ENCODE data around the gene CCAR1.
"Not testable (repeated sequence)": the region's sequence is repeated elsewhere in the genome, so short reads cannot be mapped to it uniquely, and the experiment has no call there.

Gene CCAR1

DNA sequence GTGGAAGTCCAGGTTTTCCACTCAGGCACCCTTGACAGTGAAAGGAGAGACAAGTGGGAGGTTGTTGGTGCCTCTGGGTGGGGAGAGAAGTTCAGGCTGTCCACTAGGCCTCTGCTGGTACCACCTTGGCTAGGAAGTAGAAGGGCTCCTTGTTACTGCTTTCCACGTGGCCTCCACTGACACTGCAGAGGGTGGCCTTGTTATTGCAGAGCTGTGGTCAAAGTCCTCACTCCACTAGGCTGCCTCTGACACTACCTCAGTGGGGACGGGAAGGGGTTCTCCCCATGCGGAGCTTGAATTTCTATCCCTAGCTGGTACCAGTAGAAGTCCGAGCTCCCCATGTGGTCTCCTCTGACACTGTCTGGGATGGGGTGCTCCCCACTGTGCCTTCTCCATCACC, 91.4 kb downstream of the CCAR1 start:
- Histone ChIP-seq H3K4me3 (ENCODE audit: low read length) (no peak overlapping the region), H3K9me3 (ENCODE audit: control insufficient read depth, insufficient read depth, low read length) (no peaks in the 10 kb centered on the region), H3K4me2 (ENCODE audit: low read length) (no peak overlapping the region), H3K79me2 (ENCODE audit: control insufficient read depth, low read length) (no peaks in the 10 kb centered on the region), H3F3A (ENCODE audit: control insufficient read depth, insufficient read depth) (no peaks in the 10 kb centered on the region), H4K20me1 (ENCODE audit: control insufficient read depth, insufficient read depth, low read depth, low read length) (no peaks in the 10 kb centered on the region), H3K27me3 (ENCODE audit: control insufficient read depth, low read length) (no peaks in the 10 kb centered on the region), H3K36me3 (ENCODE audit: control insufficient read depth, low read length) (no peaks in the 10 kb centered on the region), H3K9me2 (replicated peaks; ENCODE audit: control insufficient read depth, low read length) (no peaks in the 10 kb centered on the region), H3K27ac (ENCODE audit: low read depth, low read length) (no peak overlapping the region), H3K4me1 (ENCODE audit: control insufficient read depth, low read length) (no peaks in the 10 kb centered on the region)
- TF ChIP-seq EZH2phosphoT487 (IDR thresholded peaks at IDR 0.05; ENCODE audit: borderline replicate concordance, low read length) = no peak
- TF ChIP-seq, protein P1, sequence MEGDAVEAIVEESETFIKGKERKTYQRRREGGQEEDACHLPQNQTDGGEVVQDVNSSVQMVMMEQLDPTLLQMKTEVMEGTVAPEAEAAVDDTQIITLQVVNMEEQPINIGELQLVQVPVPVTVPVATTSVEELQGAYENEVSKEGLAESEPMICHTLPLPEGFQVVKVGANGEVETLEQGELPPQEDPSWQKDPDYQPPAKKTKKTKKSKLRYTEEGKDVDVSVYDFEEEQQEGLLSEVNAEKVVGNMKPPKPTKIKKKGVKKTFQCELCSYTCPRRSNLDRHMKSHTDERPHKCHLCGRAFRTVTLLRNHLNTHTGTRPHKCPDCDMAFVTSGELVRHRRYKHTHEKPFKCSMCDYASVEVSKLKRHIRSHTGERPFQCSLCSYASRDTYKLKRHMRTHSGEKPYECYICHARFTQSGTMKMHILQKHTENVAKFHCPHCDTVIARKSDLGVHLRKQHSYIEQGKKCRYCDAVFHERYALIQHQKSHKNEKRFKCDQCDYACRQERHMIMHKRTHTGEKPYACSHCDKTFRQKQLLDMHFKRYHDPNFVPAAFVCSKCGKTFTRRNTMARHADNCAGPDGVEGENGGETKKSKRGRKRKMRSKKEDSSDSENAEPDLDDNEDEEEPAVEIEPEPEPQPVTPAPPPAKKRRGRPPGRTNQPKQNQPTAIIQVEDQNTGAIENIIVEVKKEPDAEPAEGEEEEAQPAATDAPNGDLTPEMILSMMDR (IDR thresholded peaks at IDR 0.05; ENCODE audit: low read depth, low read length, poor library complexity, severe bottlenecking) = no peak

DNA sequence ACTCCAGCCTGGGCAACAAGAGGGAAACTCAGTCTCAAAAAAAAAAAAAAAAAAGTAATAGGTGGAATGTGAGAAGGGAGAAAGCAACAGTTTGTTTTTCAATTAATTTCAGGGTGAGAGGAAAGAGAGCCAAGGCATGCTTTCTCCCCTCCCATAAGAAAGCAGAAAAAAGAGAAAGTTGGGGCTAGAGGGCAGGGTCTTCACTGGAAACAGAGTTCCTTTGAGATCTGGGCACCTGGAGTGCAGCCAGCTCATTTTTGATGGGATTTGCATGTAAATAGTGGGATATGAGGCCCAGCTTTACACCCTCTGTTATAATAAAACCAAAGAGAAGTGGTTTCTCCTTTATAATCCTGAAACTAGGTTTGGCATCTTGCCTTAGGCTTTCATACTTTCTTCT, 92.5 kb downstream of the CCAR1 start:
- H3F3A ChIP-seq (ENCODE audit: control insufficient read depth, insufficient read depth) = no peaks in the 10 kb centered on the region
- no peak overlapping the region for H3K4me2 ChIP-seq (ENCODE audit: low read length)
- no peaks in the 10 kb centered on the region for H3K9me2 ChIP-seq (replicated peaks; ENCODE audit: control insufficient read depth, low read length)
- no peaks in the 10 kb centered on the region for H3K36me3 ChIP-seq (ENCODE audit: control insufficient read depth, low read length)
- H3K79me2 ChIP-seq (ENCODE audit: control insufficient read depth, low read length) = no peaks in the 10 kb centered on the region
- no peak overlapping the region for H3K27ac ChIP-seq (ENCODE audit: low read depth, low read length)
- no peaks in the 10 kb centered on the region for H3K4me1 ChIP-seq (ENCODE audit: control insufficient read depth, low read length)
- no peaks in the 10 kb centered on the region for H4K20me1 ChIP-seq (ENCODE audit: control insufficient read depth, insufficient read depth, low read depth, low read length)
- TF ChIP-seq EZH2phosphoT487 (IDR thresholded peaks at IDR 0.05; ENCODE audit: borderline replicate concordance, low read length) = no peak
- TF ChIP-seq, protein P1 (IDR thresholded peaks at IDR 0.05; ENCODE audit: low read depth, low read length, poor library complexity, severe bottlenecking) = no peak
- H3K4me3 ChIP-seq (ENCODE audit: low read length) = no peak overlapping the region
- H3K27me3 ChIP-seq (ENCODE audit: control insufficient read depth, low read length) = no peaks in the 10 kb centered on the region
- no peaks in the 10 kb centered on the region for H3K9me3 ChIP-seq (ENCODE audit: control insufficient read depth, insufficient read depth, low read length)

DNA sequence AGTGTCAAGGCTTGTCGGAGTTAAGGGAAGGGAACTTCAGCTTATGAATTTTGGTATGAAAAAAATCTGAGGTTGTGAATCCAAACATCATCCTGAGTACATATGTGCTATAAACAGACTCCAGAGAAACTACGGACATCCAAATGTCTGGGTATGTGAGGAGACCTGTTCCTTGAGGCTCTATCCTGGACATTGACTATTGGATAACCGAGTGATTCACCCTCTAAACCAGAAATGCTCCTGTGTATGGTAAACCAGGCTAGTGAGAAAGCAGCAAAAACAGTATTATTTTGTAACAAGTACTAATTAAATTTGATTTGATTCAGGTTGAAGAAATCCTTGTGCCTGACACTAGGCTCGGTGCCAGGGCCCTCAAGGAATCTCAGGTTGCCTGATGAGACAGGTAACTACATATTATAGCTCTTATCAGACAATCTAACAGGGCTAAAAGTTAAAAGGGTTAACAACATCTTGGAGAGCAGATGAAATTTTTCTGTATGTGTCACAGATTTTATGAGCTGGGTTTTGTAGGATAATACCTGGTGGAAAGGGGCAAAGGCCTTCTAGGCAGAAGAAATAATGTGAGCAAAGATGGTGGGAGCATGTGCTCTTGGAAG, 95.9 kb downstream of the CCAR1 start:
- Histone ChIP-seq H3K9me2 (replicated peaks; ENCODE audit: control insufficient read depth, low read length) (no peaks in the 10 kb centered on the region), H3K27ac (ENCODE audit: low read depth, low read length) (no peak overlapping the region), H3K9me3 (ENCODE audit: control insufficient read depth, insufficient read depth, low read length) (no peaks in the 10 kb centered on the region), H3K79me2 (ENCODE audit: control insufficient read depth, low read length) (no peaks in the 10 kb centered on the region), H3K36me3 (ENCODE audit: control insufficient read depth, low read length) (no peaks in the 10 kb centered on the region), H3K4me3 (ENCODE audit: low read length) (no peak overlapping the region), H3K4me1 (ENCODE audit: control insufficient read depth, low read length) (no peaks in the 10 kb centered on the region), H3K4me2 (ENCODE audit: low read length) (no peak overlapping the region), H3F3A (ENCODE audit: control insufficient read depth, insufficient read depth) (no peaks in the 10 kb centered on the region), H4K20me1 (ENCODE audit: control insufficient read depth, insufficient read depth, low read depth, low read length) (no peaks in the 10 kb centered on the region), H3K27me3 (ENCODE audit: control insufficient read depth, low read length) (no peaks in the 10 kb centered on the region)
- TF ChIP-seq, protein P1 (IDR thresholded peaks at IDR 0.05; ENCODE audit: low read depth, low read length, poor library complexity, severe bottlenecking) = no peak
- TF ChIP-seq EZH2phosphoT487 (IDR thresholded peaks at IDR 0.05; ENCODE audit: borderline replicate concordance, low read length) = no peak

DNA sequence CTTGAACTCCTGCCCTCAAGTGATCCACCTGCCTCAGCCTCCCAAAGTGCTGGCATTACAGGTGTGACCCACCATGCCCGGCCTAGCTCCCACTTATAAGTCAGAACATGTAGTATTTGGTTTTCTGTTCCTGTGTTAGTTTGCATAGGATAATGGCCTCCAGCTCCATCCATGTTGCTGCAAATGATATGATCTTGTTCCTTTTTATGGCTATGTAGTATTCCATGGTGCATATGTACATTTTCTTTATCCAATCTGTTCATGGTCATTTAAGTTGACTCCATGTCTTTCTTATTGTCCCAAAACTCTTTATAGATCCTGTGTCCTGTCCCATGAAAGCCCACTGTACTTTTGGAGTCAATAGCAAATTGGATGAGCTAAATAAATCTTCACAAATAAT, 99.3 kb downstream of the CCAR1 start:
- not testable (repeated sequence) for H3F3A ChIP-seq (ENCODE audit: control insufficient read depth, insufficient read depth); H3K9me2 ChIP-seq (replicated peaks; ENCODE audit: control insufficient read depth, low read length); H3K36me3 ChIP-seq (ENCODE audit: control insufficient read depth, low read length); H3K9me3 ChIP-seq (ENCODE audit: control insufficient read depth, insufficient read depth, low read length); H3K27me3 ChIP-seq (ENCODE audit: control insufficient read depth, low read length); H3K4me3 ChIP-seq (ENCODE audit: low read length); H4K20me1 ChIP-seq (ENCODE audit: control insufficient read depth, insufficient read depth, low read depth, low read length); H3K79me2 ChIP-seq (ENCODE audit: control insufficient read depth, low read length); H3K4me2 ChIP-seq (ENCODE audit: low read length); H3K4me1 ChIP-seq (ENCODE audit: control insufficient read depth, low read length); H3K27ac ChIP-seq (ENCODE audit: low read depth, low read length)

DNA sequence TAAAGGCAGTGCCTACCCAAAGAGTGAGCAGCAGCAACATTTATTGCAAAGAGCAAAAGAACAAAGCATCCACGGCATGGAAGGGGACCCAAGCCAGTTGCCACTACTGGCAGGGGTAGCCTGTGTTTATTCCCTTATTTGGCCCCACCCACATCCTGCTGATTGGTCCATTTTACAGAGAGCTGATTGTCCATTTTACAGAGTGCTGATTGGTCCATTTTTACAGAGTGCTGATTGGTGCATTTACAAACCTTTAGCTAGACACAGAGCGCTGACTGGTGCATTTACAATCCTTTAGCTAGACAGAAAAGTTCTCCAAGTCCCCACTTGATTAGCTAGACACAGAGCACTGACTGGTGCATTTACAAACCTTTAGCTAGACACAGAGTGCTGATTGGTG, 101.6 kb downstream of the CCAR1 start:
- not testable (repeated sequence) for H3F3A ChIP-seq (ENCODE audit: control insufficient read depth, insufficient read depth); H3K9me3 ChIP-seq (ENCODE audit: control insufficient read depth, insufficient read depth, low read length); H3K79me2 ChIP-seq (ENCODE audit: control insufficient read depth, low read length); H3K4me2 ChIP-seq (ENCODE audit: low read length); H4K20me1 ChIP-seq (ENCODE audit: control insufficient read depth, insufficient read depth, low read depth, low read length); H3K9me2 ChIP-seq (replicated peaks; ENCODE audit: control insufficient read depth, low read length); H3K27ac ChIP-seq (ENCODE audit: low read depth, low read length); H3K4me3 ChIP-seq (ENCODE audit: low read length); H3K4me1 ChIP-seq (ENCODE audit: control insufficient read depth, low read length); H3K27me3 ChIP-seq (ENCODE audit: control insufficient read depth, low read length); H3K36me3 ChIP-seq (ENCODE audit: control insufficient read depth, low read length)
